GM19351 (cell line): ENCODE results near the gene CARD9.

Experiments
- ATAC-seq: cut with Tn5 transposase; IDR thresholded peaks from one replicate; pipeline ENCODE4 v1.9.1; 2021; ENCODE audit warnings: mild to moderate bottlenecking, moderate library complexity; ENCODE audit not compliant: unreplicated experiment

CARD9 gene

GRCh38 chr9:136381311-136381710 lies 7.8 kb upstream of the CARD9 start:
- no peak for ATAC-seq

DNA sequence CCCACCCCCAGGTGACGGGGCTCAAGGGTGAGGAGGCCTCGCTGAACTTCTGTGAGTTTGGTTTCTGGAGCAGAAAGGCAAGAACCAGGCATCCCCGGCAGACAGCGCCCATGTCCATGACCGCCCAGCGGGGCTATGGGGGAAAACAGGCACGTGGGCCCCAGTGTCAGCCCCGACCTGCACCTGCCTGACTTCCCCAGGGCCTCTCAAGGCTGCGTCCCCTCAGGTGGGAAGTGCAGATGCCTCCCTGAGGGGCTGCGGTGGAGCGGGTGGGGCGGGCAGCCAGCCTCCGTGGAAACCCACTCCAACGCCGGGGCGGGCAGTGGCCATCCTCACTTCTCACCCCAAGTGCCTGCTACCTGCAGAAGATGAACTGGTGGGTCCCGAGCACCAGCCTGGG lies 6.9 kb upstream of the CARD9 start:
- no peak for ATAC-seq

DNA sequence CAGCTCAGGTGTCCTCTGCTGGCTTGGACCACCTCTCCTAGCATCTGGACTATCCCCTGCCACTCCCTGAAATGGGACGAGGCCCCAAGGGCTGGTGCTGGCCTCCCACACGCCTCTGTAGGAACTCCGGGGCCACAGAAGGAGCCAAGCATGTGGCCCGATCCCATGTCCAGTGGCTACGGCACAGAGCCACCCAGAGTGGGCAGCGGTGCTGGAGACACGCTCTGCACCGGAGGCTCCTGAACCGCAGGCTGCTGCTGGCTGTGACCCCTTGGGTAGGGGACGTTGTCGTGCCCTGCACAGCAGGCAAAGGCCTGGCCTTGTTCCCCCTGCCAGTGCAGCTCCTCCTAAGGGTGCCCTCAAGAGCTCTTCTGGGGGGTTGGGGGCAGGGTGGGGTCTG lies 6.4 kb upstream of the CARD9 start:
- ATAC-seq, result no peak

GRCh38 chr9:136379401-136379800 lies 5.9 kb upstream of the CARD9 start:
- no peak for ATAC-seq

- no peak for ATAC-seq
These were observed 5.5 kb upstream of the CARD9 start for GRCh38 chr9:136379003-136379287.

DNA sequence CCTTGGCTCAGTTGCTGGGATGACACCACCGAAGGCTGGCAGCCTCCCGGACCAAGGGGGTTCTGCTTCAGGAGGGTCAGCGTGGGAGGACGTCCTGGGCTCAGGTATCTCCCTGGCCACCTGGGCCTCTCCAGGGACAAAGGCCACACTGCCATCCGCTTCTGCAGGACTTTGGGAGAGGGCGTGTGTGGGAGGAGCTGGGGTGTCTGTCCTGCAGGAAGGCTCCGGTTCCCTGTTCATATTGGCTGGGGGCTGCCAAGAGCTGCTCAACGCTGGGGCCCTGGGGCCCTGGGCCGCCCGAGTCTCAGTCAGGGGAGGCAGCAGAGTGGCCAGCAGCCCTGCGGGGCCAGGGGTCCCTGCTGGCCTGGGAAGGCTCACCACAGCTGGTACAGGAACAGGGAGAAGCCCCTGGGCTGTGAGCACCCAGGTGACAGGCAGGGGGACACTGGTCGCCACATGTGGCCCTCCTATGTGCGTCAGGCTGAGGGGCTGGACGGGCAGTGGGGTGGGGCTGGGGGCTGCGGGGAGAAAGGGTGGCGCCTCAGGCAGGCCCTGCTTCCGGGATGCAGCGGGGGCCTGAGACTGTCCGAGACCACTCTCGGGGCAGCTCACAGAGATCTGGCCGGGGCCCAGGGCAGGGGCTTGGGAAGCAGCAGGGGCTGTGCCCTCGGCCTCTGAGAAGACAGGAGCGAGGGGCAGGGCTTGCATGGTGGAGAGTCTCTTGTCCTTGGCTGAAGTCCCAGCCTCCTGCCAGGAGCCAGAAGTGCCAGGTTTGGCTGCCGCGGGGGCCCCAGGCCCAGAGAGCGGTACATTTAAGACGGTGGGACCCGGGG lies 4.9 kb upstream of the CARD9 start:
- no peak for ATAC-seq

- ATAC-seq, result no peak
These were observed 4.1 kb upstream of the CARD9 start for GRCh38 chr9:136377341-136378169.

GRCh38 chr9:136376457-136376856 lies 3.0 kb upstream of the CARD9 start:
- ATAC-seq, result no peak

- ATAC-seq, result no peak
These were observed 1.6 kb upstream of the CARD9 start for GRCh38 chr9:136375096-136375495.

GRCh38 chr9:136374183-136374575 lies 710 bp upstream of the CARD9 start:
- no peak for ATAC-seq

- ATAC-seq, result no peak
These were observed 739 bp downstream of the CARD9 start for GRCh38 chr9:136372561-136373299.

DNA sequence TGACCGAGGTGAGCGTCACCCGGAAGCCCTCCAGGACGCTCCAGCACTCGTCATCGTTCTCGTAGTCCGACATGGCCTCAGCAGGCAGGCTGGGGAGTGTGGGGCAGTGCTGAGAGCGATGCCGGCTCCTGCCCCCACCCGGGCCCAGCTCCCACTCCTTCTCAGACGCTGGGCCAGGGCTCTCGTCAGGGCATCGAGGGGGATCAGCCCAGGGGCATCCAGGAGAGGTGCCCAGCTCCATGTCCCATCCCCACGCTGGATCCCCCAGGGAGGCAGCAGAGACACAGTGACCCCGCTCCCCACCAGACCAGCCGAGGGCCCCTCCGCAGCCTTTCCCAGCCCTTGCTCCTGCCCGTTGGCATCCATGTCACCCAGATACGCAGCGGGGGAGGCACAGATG lies 1.5 kb downstream of the CARD9 start:
- no peak for ATAC-seq

GRCh38 chr9:136371533-136371880 lies 2.0 kb downstream of the CARD9 start:
- ATAC-seq, result no peak

DNA sequence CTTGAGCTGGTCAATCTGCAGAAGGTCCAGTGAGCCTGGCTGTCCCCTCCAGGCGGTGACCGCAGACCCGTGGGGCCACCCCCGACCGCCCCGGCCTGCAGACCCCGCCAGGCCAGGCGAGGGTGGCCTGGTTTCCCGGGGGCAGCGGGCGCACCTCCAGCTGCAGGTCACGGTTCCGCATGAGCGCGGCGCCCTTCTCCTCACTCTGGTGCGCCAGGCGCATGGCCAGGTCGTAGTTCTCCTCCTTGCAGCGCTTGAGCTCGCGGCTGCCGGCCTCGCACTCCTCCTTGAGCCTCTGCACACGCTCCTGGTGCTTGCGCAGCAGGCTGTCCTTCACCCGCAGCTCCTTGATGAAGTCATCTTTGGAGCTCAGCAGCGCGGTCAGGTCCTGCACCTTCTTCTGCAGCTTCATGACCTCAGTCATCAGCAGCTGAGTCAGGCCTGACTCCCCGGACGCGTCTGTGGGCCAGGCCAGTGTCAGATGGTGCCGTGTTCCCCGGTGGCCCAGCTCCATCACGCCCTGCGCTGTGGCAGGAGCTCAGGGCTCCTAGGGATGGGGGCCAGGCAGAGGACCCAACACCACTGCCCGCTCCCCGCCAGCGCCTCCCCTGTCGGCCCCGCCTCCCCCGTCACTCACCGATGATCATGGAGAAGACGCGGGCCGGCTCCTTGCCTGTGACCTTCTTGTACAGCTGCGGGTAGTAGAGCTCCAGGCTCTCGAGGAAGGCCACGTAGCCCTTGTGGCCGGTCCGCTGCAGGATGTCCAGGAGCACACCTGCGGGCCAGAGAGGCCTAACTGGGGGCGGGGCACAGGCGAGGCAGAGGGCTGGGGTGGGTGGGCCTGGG lies 2.6 kb downstream of the CARD9 start:
- no peak for ATAC-seq

GRCh38 chr9:136370037-136370436 lies 3.4 kb downstream of the CARD9 start:
- no peak for ATAC-seq

DNA sequence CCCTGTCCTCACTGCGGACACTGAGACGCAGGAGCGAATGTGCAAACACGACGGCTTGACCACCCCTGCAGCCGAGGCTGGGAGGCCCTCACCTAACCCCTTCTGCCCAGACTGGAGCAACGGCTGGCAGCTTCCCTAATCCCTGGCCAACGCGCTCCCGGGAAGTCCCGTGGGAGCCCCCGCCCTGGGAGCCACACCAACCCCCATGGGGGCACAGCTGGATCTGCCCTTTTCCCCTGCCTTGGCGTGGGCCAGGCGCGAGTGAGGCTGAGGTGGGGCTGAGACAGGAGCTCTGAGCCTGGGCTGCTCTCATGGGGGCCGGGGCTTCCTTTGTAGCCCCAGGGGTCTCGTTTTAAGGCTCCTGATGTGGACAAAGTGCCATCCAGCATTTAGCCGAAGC lies 5.3 kb downstream of the CARD9 start:
- no peak for ATAC-seq

- no peak for ATAC-seq
These were observed 5.9 kb downstream of the CARD9 start for GRCh38 chr9:136367296-136368145.

- no peak for ATAC-seq
These were observed 6.6 kb downstream of the CARD9 start for GRCh38 chr9:136366826-136367225.

DNA sequence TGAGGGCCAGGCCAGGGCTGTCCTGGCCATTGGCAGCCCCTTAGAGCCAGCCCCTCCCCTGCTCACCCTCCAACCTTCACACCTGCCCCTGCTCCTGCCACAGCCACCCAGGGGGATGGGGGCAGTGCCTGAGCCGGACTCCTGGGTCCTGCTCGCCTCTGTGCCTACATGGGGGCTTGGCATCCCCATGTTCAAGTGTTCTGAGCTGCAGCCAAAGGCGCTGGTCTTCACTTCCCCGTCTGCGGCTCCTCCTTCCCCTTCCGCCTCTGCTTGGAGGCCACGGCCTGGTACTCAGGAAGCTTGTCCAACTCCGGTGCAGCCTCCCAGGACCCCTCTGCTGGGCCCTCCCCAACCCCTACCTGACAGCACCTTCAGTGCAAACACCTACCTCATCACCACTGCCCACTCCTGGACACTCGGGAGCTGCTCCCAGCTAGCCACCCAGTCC lies 7.7 kb downstream of the CARD9 start:
- ATAC-seq, result no peak
